Panc1 (cell line): ENCODE measurements around the gene FKBP5. TPM values are rescaled to one million over a fixed set of nuclear protein-coding genes. Genes with fewer than 3 reads are reported as not detected.

ENCODE experiments used
- ATAC-seq: fragments of 200-7000 bp; cut with Tn5 transposase; 2 replicates; pipeline ENCODE4 v1.9.1; 2020; ENCODE audit warnings: mild to moderate bottlenecking, moderate library complexity
- BruUV-seq: library from RNA; stranded (reverse); fragments of 400-500 nt; replicated peaks from 2 replicates; lab custom pipeline; 2021; lab: Mats Ljungman, UMichigan
- CTCF ChIA-PET: fragments of 300-600 bp; sonication (Branson Sonifier 250); formaldehyde crosslinking; loops from one replicate; lab custom pipeline; 2022; ENCODE audit warnings: antibody characterized with exemption; lab: Charles Lee
- POLR2A ChIA-PET: fragments of 300-600 bp; sonication (Branson Sonifier 250); formaldehyde crosslinking; loops from one replicate; lab custom pipeline; 2022; ENCODE audit warnings: antibody characterized with exemption; lab: Charles Lee
- DNase-seq: peaks from one replicate; pipeline ENCODE4 v3.0.0-alpha.2; 2010; ENCODE audit warnings: low read depth, low spot score
- H3K27ac ChIP-seq: 2 replicates; pipeline ENCODE4 v1.5.1; 2011; ENCODE audit warnings: mild to moderate bottlenecking, low read length, inconsistent platforms
- H3K27me3 ChIP-seq: fragments of 200-500 bp; sonication (Bioruptor generic); 2 replicates; pipeline ENCODE4 v1.6.0; 2014; ENCODE audit warnings: low read length, inconsistent platforms; ENCODE audit not compliant: control insufficient read depth, insufficient read depth
- H3K36me3 ChIP-seq: fragments of 200-500 bp; sonication (Bioruptor generic); 2 replicates; pipeline ENCODE4 v1.5.1; 2014; ENCODE audit warnings: inconsistent platforms, mild to moderate bottlenecking, low read length, moderate library complexity; ENCODE audit not compliant: control insufficient read depth, insufficient read depth
- H3K4me1 ChIP-seq: 2 replicates; pipeline ENCODE4 v1.5.1; 2011; ENCODE audit warnings: inconsistent platforms, mild to moderate bottlenecking, low read length, moderate library complexity; ENCODE audit not compliant: control insufficient read depth, insufficient read depth
- H3K4me3 ChIP-seq, 2 experiments: 2 replicates each; pipeline ENCODE4 v1.5.1; 2011 to 2012; ENCODE audit warnings: low read depth in 2 of 2, low read length in 2 of 2, mild to moderate bottlenecking in 2 of 2, inconsistent platforms in 1 of 2, moderate library complexity in 1 of 2
- H3K9me3 ChIP-seq: fragments of 200-500 bp; sonication (Bioruptor generic); 2 replicates; pipeline ENCODE4 v1.5.1; 2014; ENCODE audit warnings: low read depth, mild to moderate bottlenecking, inconsistent platforms, low read length, moderate library complexity; ENCODE audit not compliant: control insufficient read depth, insufficient read depth
- CTCF ChIP-seq: fragments of 450-650 bp; IDR thresholded peaks from 2 replicates; pipeline ENCODE4 v1.5.1; 2017; ENCODE audit warnings: mild to moderate bottlenecking
- POLR2AphosphoS5 ChIP-seq: IDR thresholded peaks from 2 replicates; pipeline ENCODE4 v1.6.1; 2012; ENCODE audit warnings: mild to moderate bottlenecking, low read depth, low read length, moderate library complexity
- SIN3A ChIP-seq: IDR thresholded peaks from 2 replicates; pipeline ENCODE4 v1.6.1; 2012; ENCODE audit warnings: low read depth, mild to moderate bottlenecking, low read length, moderate library complexity, borderline replicate concordance; ENCODE audit not compliant: insufficient read depth
- TCF7L2 ChIP-seq: IDR thresholded peaks from 2 replicates; pipeline ENCODE4 v1.6.1; 2011; ENCODE audit warnings: mild to moderate bottlenecking, low read depth, low read length, inconsistent platforms
- in situ Hi-C: cut with HindIII; loops from 2 replicates; pipeline ENCODE4 v1.10.0; 2016; ENCODE audit warnings: low sequenced_read_pairs, low pct_unique_long_range_greater_than_20kb
- intact Hi-C: fragments of 100-400 bp; cut with micrococcal nuclease; formaldehyde crosslinking; loops from one replicate; pipeline ENCODE4 v1.10.0; 2022; ENCODE audit not compliant: unreplicated experiment
- total RNA-seq: library from RNA; stranded (reverse); gene quantifications from one replicate; pipeline ENCODE4 v1.2.1, GENCODE V29; 2021; ENCODE audit not compliant: unreplicated experiment
- TF ChIP-seq, protein P1 (sequence below), 2 experiments: IDR thresholded peaks; 2 replicates each; pipeline ENCODE4 v1.6.1; 2011 to 2012; ENCODE audit warnings: low read depth in 2 of 2, control low read depth in 1 of 2, low read length in 1 of 2, mild to moderate bottlenecking in 1 of 2, moderate library complexity in 1 of 2; ENCODE audit not compliant: insufficient read depth in 1 of 2

FKBP5 gene
- total RNA-seq, 1 experiment from 2014 or later: 25.2 TPM

DNA sequence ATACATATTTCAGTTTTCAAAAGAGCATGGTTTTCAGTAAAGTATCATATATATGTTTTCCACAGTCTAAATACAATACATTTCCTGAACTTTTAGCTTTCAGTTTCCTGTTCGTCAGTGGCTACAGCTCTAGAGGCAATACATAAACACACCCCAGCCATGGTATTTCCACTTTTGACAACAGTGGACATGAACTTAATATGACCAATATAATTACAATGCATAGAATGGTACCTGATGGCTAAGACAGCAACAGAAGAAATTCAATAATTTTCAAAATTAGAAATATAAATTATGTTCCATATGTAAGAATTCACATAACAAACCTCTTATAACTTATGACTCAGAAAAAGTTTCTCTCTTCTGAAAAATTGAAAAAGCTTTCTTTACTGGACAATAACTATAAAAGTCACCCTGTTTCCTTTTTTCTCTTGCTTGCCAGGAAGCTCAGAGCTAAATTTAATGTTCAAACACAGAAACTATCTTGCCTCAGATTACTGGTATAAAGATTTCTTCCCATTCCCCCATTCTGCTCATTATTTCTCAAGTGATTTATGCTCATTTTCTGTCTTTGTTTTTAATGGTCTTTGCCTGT is 19.2 kb downstream of the FKBP5 start:
- ChIA-PET POLR2A (interaction anchor here (0.8 kb wide), 1 partner anchor 18 kb away, joined by 4 read pairs; no protein-coding TSS in a partner anchor), CTCF (no interaction called here)
- in situ Hi-C loops: no loop called here
- no peaks in the 10 kb centered on the region for H3K9me3 ChIP-seq
- H3K4me1 ChIP-seq: peaks cover 11% of the 10 kb centered on the region
- TF ChIP-seq SIN3A: no peak
- TF ChIP-seq TCF7L2: no peak
- TF ChIP-seq, protein P1, sequence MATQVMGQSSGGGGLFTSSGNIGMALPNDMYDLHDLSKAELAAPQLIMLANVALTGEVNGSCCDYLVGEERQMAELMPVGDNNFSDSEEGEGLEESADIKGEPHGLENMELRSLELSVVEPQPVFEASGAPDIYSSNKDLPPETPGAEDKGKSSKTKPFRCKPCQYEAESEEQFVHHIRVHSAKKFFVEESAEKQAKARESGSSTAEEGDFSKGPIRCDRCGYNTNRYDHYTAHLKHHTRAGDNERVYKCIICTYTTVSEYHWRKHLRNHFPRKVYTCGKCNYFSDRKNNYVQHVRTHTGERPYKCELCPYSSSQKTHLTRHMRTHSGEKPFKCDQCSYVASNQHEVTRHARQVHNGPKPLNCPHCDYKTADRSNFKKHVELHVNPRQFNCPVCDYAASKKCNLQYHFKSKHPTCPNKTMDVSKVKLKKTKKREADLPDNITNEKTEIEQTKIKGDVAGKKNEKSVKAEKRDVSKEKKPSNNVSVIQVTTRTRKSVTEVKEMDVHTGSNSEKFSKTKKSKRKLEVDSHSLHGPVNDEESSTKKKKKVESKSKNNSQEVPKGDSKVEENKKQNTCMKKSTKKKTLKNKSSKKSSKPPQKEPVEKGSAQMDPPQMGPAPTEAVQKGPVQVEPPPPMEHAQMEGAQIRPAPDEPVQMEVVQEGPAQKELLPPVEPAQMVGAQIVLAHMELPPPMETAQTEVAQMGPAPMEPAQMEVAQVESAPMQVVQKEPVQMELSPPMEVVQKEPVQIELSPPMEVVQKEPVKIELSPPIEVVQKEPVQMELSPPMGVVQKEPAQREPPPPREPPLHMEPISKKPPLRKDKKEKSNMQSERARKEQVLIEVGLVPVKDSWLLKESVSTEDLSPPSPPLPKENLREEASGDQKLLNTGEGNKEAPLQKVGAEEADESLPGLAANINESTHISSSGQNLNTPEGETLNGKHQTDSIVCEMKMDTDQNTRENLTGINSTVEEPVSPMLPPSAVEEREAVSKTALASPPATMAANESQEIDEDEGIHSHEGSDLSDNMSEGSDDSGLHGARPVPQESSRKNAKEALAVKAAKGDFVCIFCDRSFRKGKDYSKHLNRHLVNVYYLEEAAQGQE (IDR thresholded peaks at IDR 0.05; ENCODE audit: insufficient read depth in 1 of 2, low read depth in 2 of 2, low read length in 1 of 2): no peak
- TF ChIP-seq POLR2AphosphoS5: no peak
- no peak for TF ChIP-seq CTCF
- H3K4me3 ChIP-seq: no peak overlapping the region; a peak in 1 of 4 replicates
- ATAC-seq (no peak), DNase-seq (no peak)
- intact Hi-C loops: no loop called here
- H3K27me3 ChIP-seq: no peaks in the 10 kb centered on the region
- peak overlapping the region; percentile 31; the same call in 1 of the 2 replicates for H3K27ac ChIP-seq
- H3K36me3 ChIP-seq: no peaks in the 10 kb centered on the region
- no TSS peak for BruUV-seq

GRCh38 chr6:35668744-35669450 is 19.8 kb downstream of the FKBP5 start:
- ATAC-seq: no peak
- no peak for DNase-seq
- Histone ChIP-seq H3K4me3 (no peak overlapping the region; a peak in 1 of 4 replicates), H3K4me1 (peaks cover 16% of the 10 kb centered on the region), H3K36me3 (no peaks in the 10 kb centered on the region), H3K27me3 (no peaks in the 10 kb centered on the region), H3K9me3 (no peaks in the 10 kb centered on the region), H3K27ac (no peak overlapping the region; the same call in 1 of the 2 replicates)
- intact Hi-C loops (no loop called here), in situ Hi-C loops (no loop called here)
- TF ChIP-seq CTCF (no peak), SIN3A (no peak), TCF7L2 (no peak), POLR2AphosphoS5 (no peak)
- TF ChIP-seq, protein P1 (IDR thresholded peaks at IDR 0.05; ENCODE audit: insufficient read depth in 1 of 2, low read depth in 2 of 2, low read length in 1 of 2): no peak
- POLR2A ChIA-PET: interaction anchor here (0.8 kb wide), 1 partner anchor 18 kb away, joined by 4 read pairs; no protein-coding TSS in a partner anchor
- CTCF ChIA-PET: no interaction called here
- no TSS peak for BruUV-seq
